ENCODE data around the gene SNTB2.

DNA sequence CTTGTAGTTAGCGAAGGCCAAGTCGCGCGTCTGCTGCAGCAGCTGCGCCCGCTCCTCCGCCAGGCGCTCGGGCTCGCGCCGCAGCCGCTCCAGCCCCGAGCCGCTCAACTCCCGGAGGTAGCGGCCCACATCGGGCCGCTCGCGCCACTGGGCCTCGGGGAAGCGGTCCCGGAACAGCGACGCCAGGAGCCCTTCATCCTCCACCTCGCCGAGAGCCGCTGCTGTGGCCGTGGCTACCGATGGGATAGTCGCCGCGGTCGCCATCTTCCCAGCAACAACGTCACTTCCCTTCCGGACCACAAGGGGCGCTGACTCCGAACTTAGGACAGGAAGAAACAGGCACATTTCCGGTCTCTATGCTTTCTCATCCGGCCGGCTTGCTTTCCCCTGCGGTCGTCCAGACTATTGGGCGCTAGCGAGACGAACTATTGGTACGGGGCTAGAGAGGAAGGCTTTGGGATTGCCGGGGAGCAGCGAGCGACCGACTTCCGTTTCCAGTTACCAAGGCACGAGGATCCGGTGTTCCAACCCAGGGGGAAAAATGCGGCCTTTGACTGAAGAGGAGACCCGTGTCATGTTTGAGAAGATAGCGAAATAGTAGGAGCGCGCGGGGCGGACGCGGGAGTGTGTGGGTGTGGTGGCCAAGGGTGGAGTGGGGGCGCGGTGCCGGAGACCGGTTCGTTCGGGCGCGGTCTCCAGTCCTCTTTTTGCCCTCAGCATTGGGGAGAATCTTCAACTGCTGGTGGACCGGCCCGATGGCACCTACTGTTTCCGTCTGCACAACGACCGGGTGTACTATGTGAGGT is 152.5 kb downstream of the SNTB2 start, which contains the start of the genes COG8 and NIP7:
- TF ChIP-seq ZNF24 (IDR thresholded peaks at IDR 0.05) (no peak), MAFK (IDR thresholded peaks at IDR 0.05; ENCODE audit: low read length) (0 out of 2 replicates have a peak, but pooled peaks have one; percentile 3), CTCF (IDR thresholded peaks at IDR 0.05 in 2 of 3, conservative IDR thresholded peaks at IDR 0.05 in 1 of 3; ENCODE audit: insufficient read depth in 2 of 3, low read depth in 1 of 3, low read length in 3 of 3) (peak; percentile 72 to 84 (median 84)), NCOA6 (IDR thresholded peaks at IDR 0.05) (no peak), POLR2A (conservative IDR thresholded peaks at IDR 0.05) (peak; percentile 95), ZFP1 (CRISPR knock-in tag; IDR thresholded peaks at IDR 0.05) (no peak), KAT7 (CRISPR knock-in tag; IDR thresholded peaks at IDR 0.05; ENCODE audit: borderline replicate concordance) (peak; percentile 95), ZNF764 (CRISPR knock-in tag; IDR thresholded peaks at IDR 0.05; ENCODE audit: low read depth) (no peak), JUNB (CRISPR knock-in tag; conservative IDR thresholded peaks at IDR 0.05) (no peak)
- TF ChIP-seq, protein P1, sequence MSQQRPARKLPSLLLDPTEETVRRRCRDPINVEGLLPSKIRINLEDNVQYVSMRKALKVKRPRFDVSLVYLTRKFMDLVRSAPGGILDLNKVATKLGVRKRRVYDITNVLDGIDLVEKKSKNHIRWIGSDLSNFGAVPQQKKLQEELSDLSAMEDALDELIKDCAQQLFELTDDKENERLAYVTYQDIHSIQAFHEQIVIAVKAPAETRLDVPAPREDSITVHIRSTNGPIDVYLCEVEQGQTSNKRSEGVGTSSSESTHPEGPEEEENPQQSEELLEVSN (IDR thresholded peaks at IDR 0.05; ENCODE audit: borderline replicate concordance in 1 of 2, extremely low read depth in 1 of 2, insufficient read depth in 1 of 2, insufficient read length in 1 of 2, low read depth in 1 of 2, low read length in 1 of 2, poor library complexity in 1 of 2, severe bottlenecking in 1 of 2) = peak; percentile 34 to 64
- TF ChIP-seq, protein P2, sequence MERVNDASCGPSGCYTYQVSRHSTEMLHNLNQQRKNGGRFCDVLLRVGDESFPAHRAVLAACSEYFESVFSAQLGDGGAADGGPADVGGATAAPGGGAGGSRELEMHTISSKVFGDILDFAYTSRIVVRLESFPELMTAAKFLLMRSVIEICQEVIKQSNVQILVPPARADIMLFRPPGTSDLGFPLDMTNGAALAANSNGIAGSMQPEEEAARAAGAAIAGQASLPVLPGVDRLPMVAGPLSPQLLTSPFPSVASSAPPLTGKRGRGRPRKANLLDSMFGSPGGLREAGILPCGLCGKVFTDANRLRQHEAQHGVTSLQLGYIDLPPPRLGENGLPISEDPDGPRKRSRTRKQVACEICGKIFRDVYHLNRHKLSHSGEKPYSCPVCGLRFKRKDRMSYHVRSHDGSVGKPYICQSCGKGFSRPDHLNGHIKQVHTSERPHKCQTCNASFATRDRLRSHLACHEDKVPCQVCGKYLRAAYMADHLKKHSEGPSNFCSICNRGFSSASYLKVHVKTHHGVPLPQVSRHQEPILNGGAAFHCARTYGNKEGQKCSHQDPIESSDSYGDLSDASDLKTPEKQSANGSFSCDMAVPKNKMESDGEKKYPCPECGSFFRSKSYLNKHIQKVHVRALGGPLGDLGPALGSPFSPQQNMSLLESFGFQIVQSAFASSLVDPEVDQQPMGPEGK (CRISPR knock-in tag; IDR thresholded peaks at IDR 0.05; ENCODE audit: borderline replicate concordance) = no peak

Data from K562 (cell line).